HepG2 (cell line): ENCODE results near the gene HYI. TPM values are rescaled to one million over a fixed set of nuclear protein-coding genes. Genes with fewer than 3 reads are reported as not detected.

Experiments used
- ATAC-seq: fragments of 200-7000 bp; cut with Tn5 transposase; 3 replicates; pipeline ENCODE4 v1.9.1; 2020; ENCODE audit warnings: mild to moderate bottlenecking, moderate library complexity
- BruUV-seq: library from RNA; stranded (reverse); fragments of 400-500 nt; replicated peaks from 2 replicates; lab custom pipeline; 2021; lab: Mats Ljungman, UMichigan
- CTCF ChIA-PET: fragments of 300-600 bp; formaldehyde crosslinking; extraction: SDS; loops from one replicate; lab custom pipeline; 2021; ENCODE audit warnings: low total read pairs, inconsistent platforms, low intra/inter-chr PET ratio; lab: Yijun Ruan, JAX
- POLR2A ChIA-PET: fragments of 350-600 bp; sonication (Branson Sonifier 250); formaldehyde crosslinking; loops from one replicate; lab custom pipeline; 2020; ENCODE audit warnings: antibody characterized with exemption, inconsistent platforms; lab: Yijun Ruan, JAX
- DNase-seq: peaks from one replicate; pipeline ENCODE4 v3.0.0-alpha.2; 2015; ENCODE audit warnings: low spot score
- FAIRE-seq: peaks from 3 replicates; lab custom pipeline; 2011; peaks lifted over from hg19 to GRCh38; lab: Jason Lieb, UNC
- H2AFZ ChIP-seq: one replicate; pipeline ENCODE4 v1.6.1; 2011; ENCODE audit warnings: low read length, inconsistent platforms
- H3K27ac ChIP-seq: fragments of 300-600 bp; 3 replicates; pipeline ENCODE4 v1.8.0; 2011; ENCODE audit warnings: mixed run types, mild to moderate bottlenecking, mixed read lengths, low read length, inconsistent platforms; ENCODE audit not compliant: insufficient read depth; ENCODE audit errors: extremely low read length
- H3K27me3 ChIP-seq, 2 experiments: fragments of 200-600 bp in 1 of 2; 2 replicates in 1 of 2; 3 replicates in 1 of 2; pipeline versions ENCODE4 v1.6.0 to v1.8.0; 2011; ENCODE audit warnings: low read length in 2 of 2, mild to moderate bottlenecking in 2 of 2, moderate library complexity in 2 of 2, inconsistent platforms in 1 of 2; ENCODE audit not compliant: insufficient read depth in 2 of 2, control insufficient read depth in 1 of 2
- H3K36me3 ChIP-seq, 2 experiments: fragments of 200-600 bp in 1 of 2; replicated peaks in 1 of 2; 2 replicates in 1 of 2; 3 replicates in 1 of 2; pipeline versions ENCODE4 v1.5.1 to v1.8.0; 2011; ENCODE audit warnings: low read length in 2 of 2, inconsistent platforms in 1 of 2; ENCODE audit not compliant: insufficient read depth in 2 of 2, control insufficient read depth in 1 of 2
- H3K4me1 ChIP-seq: 2 replicates; pipeline ENCODE4 v1.5.1; 2012; ENCODE audit warnings: low read length, inconsistent platforms; ENCODE audit not compliant: insufficient read depth
- H3K4me2 ChIP-seq: 2 replicates; pipeline ENCODE4 v1.6.0; 2011; ENCODE audit warnings: low read depth, low read length, inconsistent platforms
- H3K4me3 ChIP-seq, 3 experiments: fragments of 200-600 bp in 1 of 3; sonication (generic), shearing (Covaris generic) in 1 of 3; replicated peaks in 1 of 3; 2 replicates each; pipeline ENCODE4 v1.5.1; 2011 to 2016; ENCODE audit warnings: low read length in 3 of 3, inconsistent platforms in 2 of 3, low read depth in 2 of 3, mild to moderate bottlenecking in 2 of 3, control low read depth in 1 of 3, mixed read lengths in 1 of 3; ENCODE audit not compliant: insufficient read depth in 1 of 3
- H3K79me2 ChIP-seq: one replicate; pipeline ENCODE4 v1.6.1; 2011; ENCODE audit warnings: low read length, inconsistent platforms; ENCODE audit not compliant: insufficient read depth
- H3K9ac ChIP-seq: 2 replicates; pipeline ENCODE4 v1.6.0; 2011; ENCODE audit warnings: mild to moderate bottlenecking, low read depth, low read length, inconsistent platforms; ENCODE audit not compliant: insufficient read depth
- H3K9me3 ChIP-seq: 2 replicates; pipeline ENCODE4 v1.5.1; 2012; ENCODE audit warnings: mild to moderate bottlenecking, low read length
- H4K20me1 ChIP-seq: 2 replicates; pipeline ENCODE4 v1.6.0; 2011; ENCODE audit warnings: inconsistent platforms, mild to moderate bottlenecking, low read length, moderate library complexity; ENCODE audit not compliant: insufficient read depth
- CEBPG ChIP-seq: IDR thresholded peaks from 2 replicates; pipeline ENCODE4 v1.6.1; 2016
- EP300 ChIP-seq, 3 experiments: sonication (generic) in 1 of 3; formaldehyde crosslinking in 1 of 3; IDR thresholded peaks; 2 replicates each; pipeline versions ENCODE4 v1.5.1 to v1.6.1; 2011 to 2020; ENCODE audit warnings: low read depth in 2 of 3, low read length in 2 of 3, borderline replicate concordance in 1 of 3, improper control_type of control experiment in 1 of 3, mild to moderate bottlenecking in 1 of 3, missing genetic modification reagents in 1 of 3, moderate library complexity in 1 of 3
- FOXA1 ChIP-seq, 2 experiments: fragments of 450-650 bp in 1 of 2; sonication (generic) in 1 of 2; formaldehyde crosslinking in 1 of 2; IDR thresholded peaks; 2 replicates each; pipeline versions ENCODE4 v1.4.0 to v1.6.1; 2016 to 2020; ENCODE audit warnings: missing genetic modification reagents in 1 of 2
- FOXO1 ChIP-seq: sonication (generic); formaldehyde crosslinking; IDR thresholded peaks from 2 replicates; pipeline ENCODE4 v1.4.0; 2020; ENCODE audit warnings: missing genetic modification reagents
- FOXP1 ChIP-seq, 2 experiments: fragments of 450-650 bp in 1 of 2; IDR thresholded peaks; 2 replicates each; pipeline ENCODE4 v1.6.1; 2017 to 2018; ENCODE audit warnings: antibody characterized with exemption in 1 of 2
- HNF4A ChIP-seq: sonication (generic); formaldehyde crosslinking; IDR thresholded peaks from 2 replicates; pipeline ENCODE4 v1.4.0; 2020; ENCODE audit warnings: missing genetic modification reagents
- HNF4G ChIP-seq, 2 experiments: sonication (generic) in 1 of 2; formaldehyde crosslinking in 1 of 2; IDR thresholded peaks; 2 replicates each; pipeline versions ENCODE4 v1.4.0 to v1.6.1; 2011 to 2020; ENCODE audit warnings: borderline replicate concordance in 2 of 2, low read depth in 2 of 2, mild to moderate bottlenecking in 2 of 2, low read length in 1 of 2, missing genetic modification reagents in 1 of 2, moderate library complexity in 1 of 2
- NFE2 ChIP-seq: sonication (generic); formaldehyde crosslinking; IDR thresholded peaks from 2 replicates; pipeline ENCODE4 v1.4.0; 2020; ENCODE audit warnings: missing genetic modification reagents
- PITX1 ChIP-seq: sonication (generic); formaldehyde crosslinking; IDR thresholded peaks from 2 replicates; pipeline ENCODE4 v1.5.1; 2020; ENCODE audit warnings: mild to moderate bottlenecking, missing genetic modification reagents
- PPARG ChIP-seq: conservative IDR thresholded peaks from 2 replicates; pipeline ENCODE4 v1.6.1; 2016; ENCODE audit warnings: missing biosample characterization, missing genetic modification reagents
- SOX13 ChIP-seq, 3 experiments: fragments of 450-650 bp in 1 of 3; sonication (generic) in 1 of 3; formaldehyde crosslinking in 1 of 3; IDR thresholded peaks in 2 of 3; conservative IDR thresholded peaks in 1 of 3; 2 replicates each; pipeline versions ENCODE4 v1.5.0 to v1.6.1; 2016 to 2020; ENCODE audit warnings: antibody characterized with exemption in 1 of 3, mild to moderate bottlenecking in 1 of 3, missing compliant biosample characterization in 1 of 3, missing genetic modification reagents in 1 of 3, moderate library complexity in 1 of 3
- WGBS: methylation state at CpG from one replicate; pipeline ENCODE4 v1.1.6; 2017; ENCODE audit warnings: low lambda C conversion rate; 5-methylcytosine and 5-hydroxymethylcytosine counted together
- in situ Hi-C: cut with HindIII; loops from 2 replicates; pipeline ENCODE4 v1.10.0; 2017; ENCODE audit warnings: low pct_unique_long_range_greater_than_20kb; ENCODE audit not compliant: extremely low pct_ligation_motif_present
- intact Hi-C: fragments of 100-400 bp; cut with micrococcal nuclease; formaldehyde crosslinking; loops from one replicate; pipeline ENCODE4 v1.10.0; 2022; ENCODE audit not compliant: unreplicated experiment
- polyA plus RNA-seq, 8 experiments: library from polyadenylated mRNA; depleted of rRNA in 3 of 8; stranded (reverse) in 7 of 8; unstranded in 1 of 8; fragments of >200 nt; fragmentation: Illumina TruSeq in 4 of 8; extraction: Trizol in 4 of 8; gene quantifications; 2 replicates each; pipeline versions ENCODE4 v1.2.1 to v1.2.3, GENCODE V29; 2011 to 2016; ENCODE audit warnings: low read depth in 4 of 8, missing spikeins in 1 of 8, mixed read lengths in 1 of 8; ENCODE audit not compliant: insufficient read depth in 1 of 8
- total RNA-seq, 5 experiments: library from RNA; depleted of rRNA; stranded (reverse); fragments of >200 nt; fragmentation: Illumina TruSeq; extraction: Trizol; gene quantifications; 2 replicates each; pipeline ENCODE4 v1.2.3, GENCODE V29; 2016; ENCODE audit warnings: low read depth in 1 of 5
- TF ChIP-seq, protein P1 (sequence below): IDR thresholded peaks from 2 replicates; pipeline ENCODE4 v1.6.1; 2016; ENCODE audit warnings: mild to moderate bottlenecking
- TF ChIP-seq, protein P2 (sequence below): sonication (generic); formaldehyde crosslinking; IDR thresholded peaks from 2 replicates; pipeline ENCODE4 v1.4.0; 2020; ENCODE audit warnings: missing genetic modification reagents
- TF ChIP-seq, protein P3 (sequence below): sonication (generic); formaldehyde crosslinking; IDR thresholded peaks from 2 replicates; pipeline ENCODE4 v1.4.0; 2020; ENCODE audit warnings: missing genetic modification reagents
- TF ChIP-seq, protein P4 (sequence below): IDR thresholded peaks from 2 replicates; pipeline ENCODE4 v1.6.1; 2016; ENCODE audit warnings: control low read depth

HYI gene
- total and polyA plus RNA-seq, 2 of the 13 experiments (the other 11 are each of a cell fraction or from before 2014, with no cell fraction given) = not detected

DNA sequence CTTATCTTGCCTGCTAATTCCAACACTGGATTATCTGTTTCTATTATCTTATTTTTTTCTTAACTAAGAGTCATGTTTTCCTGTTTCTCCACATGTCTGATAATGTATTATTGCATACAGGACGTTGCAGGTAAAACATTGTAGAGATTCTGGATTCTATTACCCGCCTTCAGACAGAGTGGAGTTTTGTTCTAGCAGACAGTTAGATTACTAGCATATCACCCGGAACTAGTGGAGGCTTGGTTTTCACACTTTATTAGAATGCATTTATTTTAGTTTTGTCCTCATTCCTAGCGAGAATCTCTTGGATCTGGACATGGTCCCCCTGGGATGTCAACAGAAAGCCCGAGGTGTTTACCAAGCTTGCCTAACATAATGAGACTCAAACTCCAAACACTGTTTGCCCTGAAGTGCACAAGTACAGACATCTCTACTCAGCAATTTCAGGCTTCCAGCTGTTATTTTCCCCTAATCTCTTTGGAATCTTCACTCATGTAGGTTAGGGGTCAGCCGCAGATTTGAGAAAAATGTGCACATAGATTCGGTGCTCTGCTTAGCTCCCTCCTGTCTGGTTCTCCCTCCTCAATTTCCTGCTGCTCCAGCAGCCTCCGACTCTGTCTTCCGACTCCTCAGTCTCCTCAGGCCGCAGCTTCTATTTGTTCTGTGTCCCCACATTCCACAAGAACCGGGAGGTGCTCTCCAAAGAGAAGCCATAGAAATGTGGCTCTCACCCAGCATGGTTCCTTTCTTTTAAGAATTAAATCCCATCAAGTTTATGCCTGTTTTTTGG lies 40.1 kb upstream of the HYI start:
- Histone ChIP-seq H3K27ac (peak overlapping the region; percentile 41), H2AFZ (peak overlapping the region; percentile 52), H3K27me3 (no peaks in the 10 kb centered on the region), H3K4me3 (peak overlapping the region; percentile 6 to 37 (median 14); a peak in 3 of 6 replicates), H3K9ac (peak overlapping the region; percentile 38; the same call in 1 of the 2 replicates), H3K4me1 (peaks cover 20% of the 10 kb centered on the region), H3K36me3 (no peaks in the 10 kb centered on the region), H3K79me2 (no peaks in the 10 kb centered on the region), H4K20me1 (no peaks in the 10 kb centered on the region), H3K9me3 (peaks cover 8% of the 10 kb centered on the region; the same call in 1 of the 2 replicates), H3K4me2 (peak overlapping the region; percentile 76)
- ChIA-PET POLR2A (no interaction called here), CTCF (no interaction called here)
- intact Hi-C loops (no loop called here), in situ Hi-C loops (no loop called here)
- FAIRE-seq (peak; percentile 75), ATAC-seq (peak; percentile 99), DNase-seq (peak; percentile 71)
- WGBS = under 1% methylated on average over 11 of the region's 11 CpGs
- no TSS peak for BruUV-seq
- TF ChIP-seq SOX13 (IDR thresholded peaks at IDR 0.05) (no peak), SOX13 (CRISPR knock-in tag; conservative IDR thresholded peaks at IDR 0.05 in 1 of 2, IDR thresholded peaks at IDR 0.05 in 1 of 2) (peak in 1 of 2 experiments; percentile 16; a peak in 1 of 4 replicates), CEBPG (CRISPR knock-in tag) (peak; percentile 64), PPARG (CRISPR knock-in tag) (peak; percentile 91), HNF4A (CRISPR knock-in tag) (peak; percentile 64), PITX1 (peak; percentile 39; the same call in 1 of the 2 replicates), HNF4G (IDR thresholded peaks at IDR 0.05; ENCODE audit: borderline replicate concordance, low read depth, low read length) (peak; percentile 32; the same call in 1 of the 2 replicates), HNF4G (CRISPR knock-in tag; IDR thresholded peaks at IDR 0.05; ENCODE audit: borderline replicate concordance, low read depth) (no peak), FOXA1 (IDR thresholded peaks at IDR 0.05) (no peak; the same call in 1 of the 2 replicates), FOXA1 (CRISPR knock-in tag; IDR thresholded peaks at IDR 0.05) (peak; percentile 71; the same call in 1 of the 2 replicates), FOXO1 (CRISPR knock-in tag) (peak; percentile 63; the same call in 1 of the 2 replicates), EP300 (IDR thresholded peaks at IDR 0.05; ENCODE audit: low read depth in 2 of 2, low read length in 2 of 2) (peak; percentile 12 to 56; a peak in 1 of 4 replicates), EP300 (CRISPR knock-in tag; IDR thresholded peaks at IDR 0.05; ENCODE audit: borderline replicate concordance) (no peak), NFE2 (no peak), FOXP1 (IDR thresholded peaks at IDR 0.05) (no peak), FOXP1 (CRISPR knock-in tag; IDR thresholded peaks at IDR 0.05) (peak; percentile 65)
- TF ChIP-seq, protein P1, sequence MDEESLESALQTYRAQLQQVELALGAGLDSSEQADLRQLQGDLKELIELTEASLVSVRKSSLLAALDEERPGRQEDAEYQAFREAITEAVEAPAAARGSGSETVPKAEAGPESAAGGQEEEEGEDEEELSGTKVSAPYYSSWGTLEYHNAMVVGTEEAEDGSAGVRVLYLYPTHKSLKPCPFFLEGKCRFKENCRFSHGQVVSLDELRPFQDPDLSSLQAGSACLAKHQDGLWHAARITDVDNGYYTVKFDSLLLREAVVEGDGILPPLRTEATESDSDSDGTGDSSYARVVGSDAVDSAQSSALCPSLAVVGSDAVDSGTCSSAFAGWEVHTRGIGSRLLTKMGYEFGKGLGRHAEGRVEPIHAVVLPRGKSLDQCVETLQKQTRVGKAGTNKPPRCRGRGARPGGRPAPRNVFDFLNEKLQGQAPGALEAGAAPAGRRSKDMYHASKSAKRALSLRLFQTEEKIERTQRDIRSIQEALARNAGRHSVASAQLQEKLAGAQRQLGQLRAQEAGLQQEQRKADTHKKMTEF (CRISPR knock-in tag) = no peak
- TF ChIP-seq, protein P2, sequence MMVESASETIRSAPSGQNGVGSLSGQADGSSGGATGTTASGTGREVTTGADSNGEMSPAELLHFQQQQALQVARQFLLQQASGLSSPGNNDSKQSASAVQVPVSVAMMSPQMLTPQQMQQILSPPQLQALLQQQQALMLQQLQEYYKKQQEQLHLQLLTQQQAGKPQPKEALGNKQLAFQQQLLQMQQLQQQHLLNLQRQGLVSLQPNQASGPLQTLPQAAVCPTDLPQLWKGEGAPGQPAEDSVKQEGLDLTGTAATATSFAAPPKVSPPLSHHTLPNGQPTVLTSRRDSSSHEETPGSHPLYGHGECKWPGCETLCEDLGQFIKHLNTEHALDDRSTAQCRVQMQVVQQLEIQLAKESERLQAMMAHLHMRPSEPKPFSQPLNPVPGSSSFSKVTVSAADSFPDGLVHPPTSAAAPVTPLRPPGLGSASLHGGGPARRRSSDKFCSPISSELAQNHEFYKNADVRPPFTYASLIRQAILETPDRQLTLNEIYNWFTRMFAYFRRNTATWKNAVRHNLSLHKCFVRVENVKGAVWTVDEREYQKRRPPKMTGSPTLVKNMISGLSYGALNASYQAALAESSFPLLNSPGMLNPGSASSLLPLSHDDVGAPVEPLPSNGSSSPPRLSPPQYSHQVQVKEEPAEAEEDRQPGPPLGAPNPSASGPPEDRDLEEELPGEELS (CRISPR knock-in tag) = peak; percentile 42; the same call in 1 of the 2 replicates
- TF ChIP-seq, protein P3, sequence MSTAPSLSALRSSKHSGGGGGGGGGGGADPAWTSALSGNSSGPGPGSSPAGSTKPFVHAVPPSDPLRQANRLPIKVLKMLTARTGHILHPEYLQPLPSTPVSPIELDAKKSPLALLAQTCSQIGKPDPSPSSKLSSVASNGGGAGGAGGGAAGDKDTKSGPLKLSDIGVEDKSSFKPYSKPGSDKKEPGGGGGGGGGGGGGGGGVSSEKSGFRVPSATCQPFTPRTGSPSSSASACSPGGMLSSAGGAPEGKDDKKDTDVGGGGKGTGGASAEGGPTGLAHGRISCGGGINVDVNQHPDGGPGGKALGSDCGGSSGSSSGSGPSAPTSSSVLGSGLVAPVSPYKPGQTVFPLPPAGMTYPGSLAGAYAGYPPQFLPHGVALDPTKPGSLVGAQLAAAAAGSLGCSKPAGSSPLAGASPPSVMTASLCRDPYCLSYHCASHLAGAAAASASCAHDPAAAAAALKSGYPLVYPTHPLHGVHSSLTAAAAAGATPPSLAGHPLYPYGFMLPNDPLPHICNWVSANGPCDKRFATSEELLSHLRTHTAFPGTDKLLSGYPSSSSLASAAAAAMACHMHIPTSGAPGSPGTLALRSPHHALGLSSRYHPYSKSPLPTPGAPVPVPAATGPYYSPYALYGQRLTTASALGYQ = no peak
- TF ChIP-seq, protein P4, sequence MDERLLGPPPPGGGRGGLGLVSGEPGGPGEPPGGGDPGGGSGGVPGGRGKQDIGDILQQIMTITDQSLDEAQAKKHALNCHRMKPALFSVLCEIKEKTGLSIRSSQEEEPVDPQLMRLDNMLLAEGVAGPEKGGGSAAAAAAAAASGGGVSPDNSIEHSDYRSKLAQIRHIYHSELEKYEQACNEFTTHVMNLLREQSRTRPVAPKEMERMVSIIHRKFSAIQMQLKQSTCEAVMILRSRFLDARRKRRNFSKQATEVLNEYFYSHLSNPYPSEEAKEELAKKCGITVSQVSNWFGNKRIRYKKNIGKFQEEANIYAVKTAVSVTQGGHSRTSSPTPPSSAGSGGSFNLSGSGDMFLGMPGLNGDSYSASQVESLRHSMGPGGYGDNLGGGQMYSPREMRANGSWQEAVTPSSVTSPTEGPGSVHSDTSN (CRISPR knock-in tag) = no peak
